ENCODE measurements around the gene WWOX. TPM values are rescaled to one million over a fixed set of nuclear protein-coding genes. Genes with fewer than 3 reads are reported as not detected.

WWOX gene
- total and polyA plus RNA-seq, 2 donors (not counting 1 experiment from before 2014, with no cell fraction given) = 10.5 to 42.3 TPM

- H3K4me3 ChIP-seq (ENCODE audit: control extremely low read depth in 1 of 5, extremely low read depth in 1 of 5, insufficient read depth in 1 of 5, low read depth in 2 of 5, low read length in 4 of 5) = no peak overlapping the region
- H3K9ac ChIP-seq (ENCODE audit: low read length) = no peak overlapping the region
- H3K4me2 ChIP-seq (replicated peaks; ENCODE audit: low read depth, low read length, poor library complexity, severe bottlenecking) = no peak overlapping the region
- TF ChIP-seq EZH2 (IDR thresholded peaks at IDR 0.05; ENCODE audit: borderline replicate concordance, insufficient read depth, low read depth, low read length, poor library complexity, severe bottlenecking) (no peak), CTCF (IDR thresholded peaks at IDR 0.05) (no peak)
- 100% methylated on average over 1 of the region's 5 CpGs for WGBS (ENCODE audit: insufficient coverage)
- intact Hi-C loops (cut with micrococcal nuclease) = no loop called here
- peaks cover 0 to 13% (median 7%) of the 10 kb centered on the region in 3 donors for H3K9me3 ChIP-seq (ENCODE audit: control extremely low read depth in 1 of 3, control insufficient read depth in 2 of 3, insufficient read depth in 1 of 3, low read length in 2 of 3)
- no peak overlapping the region for H3K4me3 Mint-ChIP-seq
- no peaks in the 10 kb centered on the region for H3K27me3 ChIP-seq (replicated peaks in 1 of 4; ENCODE audit: control extremely low read depth in 1 of 4, control insufficient read depth in 3 of 4, insufficient read depth in 4 of 4, low read length in 3 of 4)
- H3K4me1 ChIP-seq (ENCODE audit: control insufficient read depth in 2 of 2, insufficient read depth in 2 of 2, low read length in 2 of 2) = no peaks in the 10 kb centered on the region
- H3K36me3 ChIP-seq (replicated peaks in 1 of 2; ENCODE audit: control extremely low read depth in 1 of 2, control insufficient read depth in 1 of 2, extremely low read depth in 1 of 2, insufficient read depth in 2 of 2, low read length in 1 of 2) = no peaks in the 10 kb centered on the region
- H3K4me1 Mint-ChIP-seq = no peaks in the 10 kb centered on the region
- no peak overlapping the region for H2AFZ ChIP-seq (ENCODE audit: insufficient read depth, low read depth, low read length, poor library complexity, severe bottlenecking)
- H4K20me1 ChIP-seq (ENCODE audit: control insufficient read depth, insufficient read depth, low read length, poor library complexity, severe bottlenecking) = no peaks in the 10 kb centered on the region
- no peak for ATAC-seq (ENCODE audit: low read depth)
- peaks cover 5% of the 10 kb centered on the region for H3K9me3 Mint-ChIP-seq (ENCODE audit: insufficient read depth)
- no peak for DNase-seq
- no peaks in the 10 kb centered on the region for H3K79me2 ChIP-seq (ENCODE audit: control insufficient read depth, insufficient read depth, low read length)
- POLR2A ChIA-PET = no interaction called here
- no peaks in the 10 kb centered on the region for H3K27me3 Mint-ChIP-seq
- no peak overlapping the region for H3K27ac ChIP-seq (ENCODE audit: low read length in 2 of 2)
- H3K27ac Mint-ChIP-seq = no peak overlapping the region
- CTCF ChIA-PET = no interaction called here
Measured at GRCh38 chr16:78415013-78415412, 315.6 kb downstream of the WWOX start.

GRCh38 chr16:78415669-78416068 lies 316.2 kb downstream of the WWOX start:
- Histone ChIP-seq H3K9ac (ENCODE audit: low read length) (no peak overlapping the region), H3K4me2 (replicated peaks; ENCODE audit: low read depth, low read length, poor library complexity, severe bottlenecking) (no peak overlapping the region), H3K36me3 (replicated peaks in 1 of 2; ENCODE audit: control extremely low read depth in 1 of 2, control insufficient read depth in 1 of 2, extremely low read depth in 1 of 2, insufficient read depth in 2 of 2, low read length in 1 of 2) (no peaks in the 10 kb centered on the region), H3K79me2 (ENCODE audit: control insufficient read depth, insufficient read depth, low read length) (no peaks in the 10 kb centered on the region), H3K4me1 (ENCODE audit: control insufficient read depth in 2 of 2, insufficient read depth in 2 of 2, low read length in 2 of 2) (no peaks in the 10 kb centered on the region), H4K20me1 (ENCODE audit: control insufficient read depth, insufficient read depth, low read length, poor library complexity, severe bottlenecking) (no peaks in the 10 kb centered on the region), H3K9me3 (ENCODE audit: control extremely low read depth in 1 of 3, control insufficient read depth in 2 of 3, insufficient read depth in 1 of 3, low read length in 2 of 3) (peaks cover 0 to 11% (median 7%) of the 10 kb centered on the region in 3 donors), H3K27me3 (replicated peaks in 1 of 4; ENCODE audit: control extremely low read depth in 1 of 4, control insufficient read depth in 3 of 4, insufficient read depth in 4 of 4, low read length in 3 of 4) (no peaks in the 10 kb centered on the region), H2AFZ (ENCODE audit: insufficient read depth, low read depth, low read length, poor library complexity, severe bottlenecking) (no peak overlapping the region), H3K27ac (ENCODE audit: low read length in 2 of 2) (no peak overlapping the region), H3K4me3 (ENCODE audit: control extremely low read depth in 1 of 5, extremely low read depth in 1 of 5, insufficient read depth in 1 of 5, low read depth in 2 of 5, low read length in 4 of 5) (no peak overlapping the region)
- H3K9me3 Mint-ChIP-seq (ENCODE audit: insufficient read depth) = peaks cover 5% of the 10 kb centered on the region
- no peak overlapping the region for H3K27ac Mint-ChIP-seq
- DNase-seq = no peak
- intact Hi-C loops (cut with micrococcal nuclease) = no loop called here
- POLR2A ChIA-PET = no interaction called here
- no peaks in the 10 kb centered on the region for H3K4me1 Mint-ChIP-seq
- H3K27me3 Mint-ChIP-seq = no peaks in the 10 kb centered on the region
- TF ChIP-seq EZH2 (IDR thresholded peaks at IDR 0.05; ENCODE audit: borderline replicate concordance, insufficient read depth, low read depth, low read length, poor library complexity, severe bottlenecking) = no peak
- no peak for TF ChIP-seq CTCF (IDR thresholded peaks at IDR 0.05)
- no CpG with 5 or more reads among the region's 1 CpG for WGBS (ENCODE audit: insufficient coverage)
- ATAC-seq (ENCODE audit: low read depth) = no peak
- H3K4me3 Mint-ChIP-seq = no peak overlapping the region
- CTCF ChIA-PET = no interaction called here
